ENCODE results near the gene MAST2. TPM values are rescaled to one million over a fixed set of nuclear protein-coding genes. Genes with fewer than 3 reads are reported as not detected.
"Not testable (repeated sequence)": the region's sequence is repeated elsewhere in the genome, so short reads cannot be mapped to it uniquely, and the experiment has no call there.

Gene MAST2
- total RNA-seq, 1 donor from 2014 or later = 18.7 TPM

DNA sequence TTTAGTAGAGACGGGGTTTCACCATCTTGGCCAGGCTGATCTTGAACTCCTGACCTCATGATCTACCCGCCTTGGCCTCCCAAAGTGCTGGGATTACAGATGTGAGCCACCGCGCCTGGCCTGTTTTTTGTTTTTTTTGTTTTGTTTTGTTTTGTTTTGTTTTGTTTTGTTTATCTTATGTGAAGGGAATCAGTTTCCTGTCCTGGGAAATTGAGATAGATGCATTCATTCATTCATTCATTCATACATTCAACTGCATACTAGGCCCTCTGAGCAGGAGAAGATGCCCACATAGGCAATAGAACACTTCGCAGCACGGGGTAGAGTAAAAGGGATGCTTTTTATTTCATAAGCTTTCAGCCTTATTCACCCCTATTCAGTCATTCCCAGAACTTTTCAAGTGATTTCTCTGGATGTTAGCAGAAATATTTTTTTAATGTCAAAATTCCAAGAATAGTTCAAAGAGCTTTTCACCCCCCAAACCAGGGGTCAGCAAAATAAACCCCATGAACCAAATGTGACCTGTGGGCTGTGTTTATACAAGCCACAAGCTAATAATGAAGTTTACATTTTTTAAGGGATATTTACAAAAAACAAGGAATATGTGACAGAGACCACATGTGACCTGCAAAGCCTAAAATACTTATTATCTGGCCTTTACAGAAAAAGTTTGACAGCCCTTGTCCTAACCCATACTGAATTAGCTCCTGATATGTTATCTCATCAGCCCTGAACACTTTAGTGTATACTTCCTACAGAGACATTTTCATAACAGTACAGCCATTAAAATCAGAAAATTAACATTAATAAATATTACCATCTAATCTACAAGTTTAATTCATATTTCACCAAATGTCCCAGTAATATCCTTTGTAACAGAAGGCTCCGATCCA is 127.1 kb downstream of the MAST2 start:
- no peak for DNase-seq (ENCODE audit: low read depth, low spot score)

DNA sequence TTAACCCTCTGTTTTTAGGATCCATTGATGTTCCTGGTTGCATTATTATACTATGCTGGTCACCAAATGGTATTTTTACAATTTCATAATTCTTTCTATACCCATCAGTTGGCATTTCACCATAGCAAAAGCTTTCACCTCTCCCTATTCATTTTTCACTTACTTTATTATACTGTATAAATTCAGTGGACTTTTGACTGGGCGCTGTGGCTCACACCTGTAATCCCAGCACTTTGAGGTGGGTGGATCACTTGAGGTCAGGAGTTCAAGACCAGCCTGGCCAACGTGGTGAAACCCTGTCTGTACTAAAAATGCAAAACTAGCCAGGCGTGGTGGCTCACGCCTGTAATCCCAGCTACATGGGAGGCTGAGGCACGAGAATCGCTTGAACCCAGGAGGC is 128.8 kb downstream of the MAST2 start:
- DNase-seq (ENCODE audit: low read depth, low spot score) = not testable (repeated sequence)

DNA sequence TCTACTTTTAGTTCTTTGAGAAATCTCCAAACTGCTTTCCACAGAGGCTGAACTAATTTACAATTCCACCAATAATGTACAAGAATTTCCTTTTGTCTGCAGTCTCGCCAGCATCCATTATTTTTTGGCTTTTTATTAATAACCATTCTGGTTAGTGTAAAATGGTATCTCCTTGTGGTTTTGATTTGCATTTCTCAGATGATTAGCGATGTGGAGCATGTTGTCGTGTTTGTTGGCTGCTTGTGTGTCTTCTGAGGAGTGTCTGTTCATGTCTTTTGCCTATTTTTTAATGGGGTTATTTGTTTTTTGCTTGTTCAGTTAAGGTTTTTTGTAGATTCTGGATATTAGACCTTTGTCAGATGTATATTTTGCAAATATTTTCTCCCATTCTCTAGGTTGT is 131.5 kb downstream of the MAST2 start:
- DNase-seq (ENCODE audit: low read depth, low spot score) = no peak

DNA sequence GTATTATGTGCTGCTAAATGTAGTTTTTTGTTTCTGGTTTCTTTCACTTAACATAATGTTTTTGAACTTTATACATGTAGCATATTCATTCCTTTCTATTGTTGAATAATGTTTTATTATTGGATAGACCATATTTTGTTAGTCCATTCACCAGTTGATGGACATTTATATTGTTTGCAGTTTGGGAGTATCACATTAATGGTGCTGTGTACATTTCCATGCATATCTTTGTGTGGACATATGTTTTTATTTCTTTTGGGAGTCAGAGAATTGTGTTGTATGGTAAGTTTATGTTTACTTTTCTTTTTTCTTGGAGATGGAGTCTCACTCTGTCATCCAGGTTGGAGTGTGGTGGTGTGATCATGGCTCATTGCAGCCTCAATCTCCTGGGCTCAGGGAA is 134.6 kb downstream of the MAST2 start:
- no peak for DNase-seq (ENCODE audit: low read depth, low spot score)

DNA sequence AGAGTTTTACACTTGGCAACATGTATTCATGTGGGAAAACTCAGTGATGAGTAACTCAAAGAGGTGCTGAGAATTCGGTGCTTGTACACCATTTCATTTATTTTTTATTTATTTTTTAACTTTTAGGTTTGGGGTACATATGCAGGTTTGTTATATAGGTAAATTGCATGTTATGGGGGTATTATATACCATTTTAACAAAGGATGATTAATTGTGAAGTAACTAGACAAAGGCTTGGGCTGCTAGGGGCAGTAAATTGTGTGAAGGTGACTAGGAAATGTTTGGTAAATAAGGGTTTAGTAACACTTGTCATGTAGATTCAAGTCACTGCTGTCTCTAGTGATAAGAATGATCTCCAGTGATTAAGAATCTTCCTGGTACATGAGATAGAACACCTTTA is 139.0 kb downstream of the MAST2 start:
- no peak for DNase-seq (ENCODE audit: low read depth, low spot score)

DNA sequence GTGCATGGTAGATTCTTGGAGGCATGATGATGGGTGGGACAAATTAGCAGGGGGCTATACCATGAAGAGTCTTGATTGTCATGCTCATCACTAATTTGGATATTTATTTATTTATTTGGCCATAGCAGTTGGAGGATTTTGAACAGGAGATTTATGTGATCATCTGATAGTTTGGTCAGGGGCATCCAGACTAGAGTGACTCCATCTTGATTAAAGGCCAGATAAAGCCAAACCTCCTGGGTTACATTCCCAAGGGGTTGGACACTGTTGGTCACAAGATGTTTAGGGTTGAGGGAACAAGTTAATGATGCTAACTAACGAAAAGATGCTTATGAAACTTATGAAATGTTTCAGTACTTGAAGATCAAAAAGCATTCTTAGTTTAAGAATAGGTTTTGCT is 139.8 kb downstream of the MAST2 start:
- no peak for DNase-seq (ENCODE audit: low read depth, low spot score)

DNA sequence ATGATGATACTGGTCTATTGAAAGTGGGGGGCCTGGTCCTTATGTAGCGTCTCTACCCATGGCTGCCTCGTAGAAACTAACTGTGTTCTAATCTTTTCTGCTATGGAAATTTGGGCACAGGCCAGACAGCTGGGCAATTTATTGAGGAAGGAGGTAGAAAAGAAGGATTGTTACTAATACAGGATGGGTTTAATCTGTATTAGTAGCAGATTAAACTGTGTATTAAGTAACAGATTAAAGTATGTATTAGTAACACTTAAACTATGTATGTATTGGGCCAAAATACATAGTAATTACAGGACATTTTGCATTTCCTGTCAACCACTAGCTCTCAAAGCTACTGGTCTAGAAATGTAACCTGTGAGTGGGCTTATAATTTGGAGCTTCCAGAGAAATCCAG is 142.0 kb downstream of the MAST2 start:
- no peak for DNase-seq (ENCODE audit: low read depth, low spot score)

DNA sequence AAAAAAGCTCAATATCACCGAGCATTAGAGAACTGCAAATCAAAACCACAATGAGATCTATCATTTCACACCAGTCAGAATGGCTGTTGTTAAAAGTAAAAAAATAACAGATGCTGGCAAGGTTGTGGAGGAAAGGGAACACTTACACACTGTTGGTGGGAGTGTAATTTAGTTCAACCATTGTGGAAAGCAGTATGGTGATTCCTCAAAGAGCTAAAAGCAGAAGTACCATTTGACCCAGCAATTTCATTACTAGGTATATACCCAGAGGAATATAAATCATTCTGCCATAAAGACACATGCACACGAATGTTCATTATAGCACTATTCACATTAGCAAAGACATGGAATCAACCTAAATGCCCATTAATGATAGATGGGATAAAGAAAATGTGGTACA is 146.1 kb downstream of the MAST2 start:
- not testable (repeated sequence) for DNase-seq (ENCODE audit: low read depth, low spot score)

DNA sequence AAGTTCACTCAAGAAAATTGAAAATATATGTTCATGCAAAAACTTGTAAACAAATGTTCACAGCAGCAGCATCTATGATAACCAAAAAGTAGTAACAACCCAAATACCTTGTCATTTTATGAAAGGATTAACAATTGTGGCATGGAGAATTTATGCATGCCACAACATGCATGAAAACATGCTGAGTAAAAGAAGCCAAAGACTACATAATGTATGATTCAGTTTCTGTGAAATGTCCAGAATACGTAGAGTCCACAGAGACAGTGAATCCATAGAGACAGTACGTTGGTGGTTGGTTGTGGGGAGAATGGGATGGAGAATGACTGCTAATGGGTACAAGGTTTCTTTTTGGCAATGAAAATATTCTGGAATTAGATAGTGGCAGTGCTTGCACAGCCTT is 148.7 kb downstream of the MAST2 start:
- DNase-seq (ENCODE audit: low read depth, low spot score) = no peak

DNA sequence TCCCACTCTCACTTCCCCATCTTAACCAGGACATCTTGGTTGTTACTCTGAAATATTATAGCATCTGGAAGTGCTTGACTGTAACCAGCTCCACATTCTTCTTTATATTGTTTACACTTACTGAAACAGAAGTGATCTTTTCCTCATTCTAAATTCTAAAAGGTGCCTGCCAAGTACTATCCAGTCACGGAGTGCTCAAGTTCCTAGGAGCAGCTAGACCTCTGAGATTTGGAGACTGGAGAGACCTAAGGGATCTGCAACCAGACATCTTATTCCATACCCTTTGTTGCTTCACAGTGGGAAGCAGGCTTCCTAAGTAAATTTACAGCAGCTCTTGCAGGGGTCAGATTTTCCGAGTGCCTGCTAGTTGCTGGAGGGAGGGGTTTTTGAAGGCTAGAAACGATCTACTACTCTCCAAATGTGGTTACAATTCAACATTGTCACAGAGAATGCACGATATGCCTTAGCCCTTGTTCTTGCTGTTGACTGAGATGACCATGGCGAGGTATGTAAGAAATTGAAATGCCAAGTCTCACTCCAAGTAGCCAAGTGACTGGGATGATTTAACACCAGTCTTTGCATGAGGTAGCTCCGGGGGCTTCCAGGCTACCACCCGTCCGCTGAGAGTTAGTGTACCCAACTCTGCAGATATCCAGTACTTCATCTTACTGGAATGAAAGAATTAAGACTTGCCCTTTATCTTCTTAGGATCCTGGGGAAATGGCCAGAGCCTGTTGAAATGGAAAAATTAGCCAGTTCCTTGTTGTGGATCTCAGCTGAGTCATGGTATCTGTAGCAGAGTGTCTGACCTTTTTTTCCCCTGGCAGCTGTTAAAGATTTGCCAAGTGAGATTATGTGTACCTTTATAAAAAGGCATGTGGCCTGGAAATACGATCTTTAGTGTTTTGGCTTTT is 150.8 kb downstream of the MAST2 start:
- peak; percentile 29 for DNase-seq (ENCODE audit: low read depth, low spot score)

DNA sequence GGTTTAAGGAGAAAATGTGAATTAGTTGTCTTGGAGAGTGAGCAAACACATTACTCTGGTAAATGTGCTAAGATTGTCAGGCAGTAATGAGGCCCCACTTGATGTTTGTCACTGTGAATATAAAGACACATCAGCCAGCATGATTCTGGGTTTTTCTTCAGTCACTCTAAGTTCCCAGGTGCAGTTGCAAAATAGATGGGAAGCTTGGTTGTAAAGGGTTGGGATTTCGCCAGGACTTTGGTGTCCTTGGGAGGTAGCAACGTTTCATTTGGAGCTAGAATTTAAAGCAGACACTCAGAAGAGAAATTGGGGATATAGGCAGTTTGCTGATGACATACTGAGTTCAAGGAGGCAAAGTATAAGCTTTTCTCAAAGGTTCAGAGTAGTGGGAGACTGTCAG is 154.3 kb downstream of the MAST2 start:
- no peak for DNase-seq (ENCODE audit: low read depth, low spot score)

DNA sequence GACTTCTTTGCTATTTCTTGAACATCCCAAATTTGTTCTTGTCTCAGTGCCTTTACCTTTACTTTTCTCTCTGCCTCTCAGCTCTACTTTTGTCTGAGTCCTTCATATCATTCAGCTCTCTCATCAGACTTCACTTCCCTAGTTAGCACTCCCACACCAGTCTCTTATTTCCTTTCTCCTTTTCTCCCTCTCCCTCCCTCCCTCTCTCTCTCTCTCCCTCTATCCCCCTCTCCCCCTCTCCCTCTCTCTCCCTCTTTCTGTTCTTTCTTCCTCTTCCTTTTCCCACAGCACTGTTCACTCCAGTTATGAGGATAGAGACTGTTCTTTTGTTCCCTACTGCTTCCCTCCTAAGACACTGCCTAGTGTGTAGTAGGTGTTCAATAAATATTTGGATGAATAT is 154.9 kb downstream of the MAST2 start:
- DNase-seq (ENCODE audit: low read depth, low spot score) = no peak

DNA sequence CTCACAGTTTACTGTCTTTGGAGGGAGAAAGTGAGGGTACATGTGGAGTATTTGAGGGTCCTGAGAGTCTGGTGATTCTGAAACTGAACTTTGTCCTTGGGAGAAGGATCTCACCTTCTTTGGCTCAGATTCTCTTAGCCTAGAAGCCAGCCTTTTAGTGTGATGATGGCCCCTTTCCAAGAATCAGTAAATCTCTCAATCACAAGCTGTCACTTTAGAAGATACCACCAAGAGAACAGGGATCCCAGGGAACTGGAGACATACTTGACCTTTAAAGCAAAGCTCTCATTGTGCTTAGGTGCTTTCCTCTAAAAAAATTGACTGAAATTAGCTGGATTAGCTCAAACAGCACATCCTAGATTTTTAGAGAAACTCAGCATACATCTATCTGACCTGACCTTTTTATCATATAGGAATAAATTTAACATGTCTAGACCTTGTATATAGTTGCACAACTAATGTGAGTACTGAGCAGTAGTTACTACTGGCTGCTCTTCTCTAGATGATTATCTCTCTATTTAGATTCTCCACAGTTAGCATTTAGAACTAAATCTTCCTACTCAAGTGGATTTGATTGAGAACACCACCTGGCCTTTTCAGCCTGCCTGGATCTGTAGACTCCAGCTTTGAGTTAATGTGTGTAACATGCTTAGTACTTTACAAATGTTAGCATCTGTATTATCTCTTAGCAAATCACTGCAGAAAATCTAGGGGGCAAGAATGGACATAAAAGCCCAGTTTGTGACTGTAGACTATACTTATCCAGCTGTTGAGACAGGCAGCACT is 157.7 kb downstream of the MAST2 start:
- no peak for DNase-seq (ENCODE audit: low read depth, low spot score)

DNA sequence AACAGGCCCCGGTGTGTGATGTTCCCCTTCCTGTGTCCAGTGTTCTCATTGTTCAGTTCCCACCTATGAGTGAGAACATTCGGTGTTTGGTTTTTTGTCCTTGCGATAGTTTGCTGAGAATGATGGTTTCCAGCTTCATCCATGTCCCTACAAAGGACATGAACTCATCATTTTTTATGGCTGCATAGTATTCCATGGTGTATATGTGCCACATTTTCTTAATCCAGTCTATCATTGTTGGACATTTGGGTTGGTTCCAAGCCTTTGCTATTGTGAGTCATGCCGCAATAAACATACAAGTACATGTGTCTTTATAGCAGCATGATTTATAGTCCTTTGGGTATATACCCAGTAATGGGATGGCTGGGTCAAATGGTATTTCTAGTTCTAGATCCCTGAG is 158.5 kb downstream of the MAST2 start:
- DNase-seq (ENCODE audit: low read depth, low spot score) = not testable (repeated sequence)

DNA sequence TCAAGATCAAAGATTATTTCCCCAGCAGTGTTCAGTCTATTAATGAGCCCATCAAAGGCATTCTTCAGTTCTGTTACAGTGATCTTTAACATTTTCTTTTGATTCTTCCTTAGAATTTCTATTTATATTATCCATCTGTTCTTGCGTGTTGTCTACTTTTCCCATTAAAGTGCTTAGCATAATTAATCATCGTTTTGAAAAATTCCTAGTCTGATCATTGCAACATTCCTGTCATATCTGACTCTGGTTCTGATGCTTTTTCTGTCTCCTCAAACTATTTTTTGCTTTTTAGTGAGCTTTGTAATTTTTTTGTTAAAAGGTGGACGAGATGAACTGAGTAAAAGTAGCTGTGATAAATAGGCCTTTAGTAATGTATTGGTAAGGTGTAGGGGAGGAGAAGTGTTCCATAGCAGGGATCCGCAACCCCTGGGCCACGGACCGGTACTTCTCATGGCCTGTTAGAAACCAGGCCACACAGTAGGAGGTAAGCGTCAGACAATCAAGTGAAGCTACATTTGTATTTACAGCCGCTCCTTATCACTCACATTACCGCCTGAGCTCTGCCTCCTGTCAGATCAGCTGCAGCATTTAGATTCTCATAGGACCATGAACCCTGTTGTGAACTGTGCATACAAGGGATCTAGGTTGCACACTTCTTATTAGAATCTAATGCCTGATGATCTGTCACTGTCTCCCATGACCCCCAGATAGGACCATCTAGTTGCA is 165.7 kb downstream of the MAST2 start:
- no peak for DNase-seq (ENCODE audit: low read depth, low spot score)

DNA sequence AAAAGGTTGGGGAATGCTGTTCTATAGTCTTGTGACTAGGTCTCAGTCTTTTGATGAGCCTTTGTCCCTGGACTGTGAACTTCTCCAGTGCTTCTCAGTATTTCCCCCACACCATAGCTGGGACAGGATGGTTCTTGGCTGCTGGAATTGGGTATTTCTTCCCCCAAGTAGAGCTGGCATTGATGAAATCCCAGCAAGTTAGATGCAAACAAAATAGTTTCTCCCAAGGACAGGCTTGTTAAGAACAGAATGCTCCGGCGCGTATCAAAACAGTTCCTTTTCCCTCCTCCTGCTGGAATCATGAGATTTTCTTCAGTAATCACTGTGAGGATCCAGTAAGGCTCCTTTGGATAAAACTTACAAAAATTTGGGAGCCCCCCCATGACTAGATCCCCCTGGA is 166.5 kb downstream of the MAST2 start:
- no peak for DNase-seq (ENCODE audit: low read depth, low spot score)

DNA sequence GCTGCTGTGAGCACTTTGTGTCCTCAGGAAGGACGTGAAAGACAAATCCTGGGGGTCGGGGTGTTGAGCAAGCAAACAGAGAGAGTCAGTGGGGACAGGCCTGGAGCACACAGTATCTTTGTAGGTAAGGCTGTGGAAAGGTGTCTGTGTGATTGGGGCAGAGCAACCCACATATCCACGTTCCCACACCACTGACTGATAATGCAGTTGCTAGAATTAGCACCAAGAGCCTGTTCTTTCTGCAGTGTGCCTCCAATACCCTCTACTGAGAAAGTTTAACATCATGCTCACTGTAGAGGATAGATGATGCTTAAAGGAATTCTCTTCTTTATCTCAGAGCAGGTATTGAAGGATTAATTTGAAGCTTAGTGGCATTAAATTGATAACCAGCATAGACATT is 167.9 kb downstream of the MAST2 start:
- DNase-seq (ENCODE audit: low read depth, low spot score) = no peak

DNA sequence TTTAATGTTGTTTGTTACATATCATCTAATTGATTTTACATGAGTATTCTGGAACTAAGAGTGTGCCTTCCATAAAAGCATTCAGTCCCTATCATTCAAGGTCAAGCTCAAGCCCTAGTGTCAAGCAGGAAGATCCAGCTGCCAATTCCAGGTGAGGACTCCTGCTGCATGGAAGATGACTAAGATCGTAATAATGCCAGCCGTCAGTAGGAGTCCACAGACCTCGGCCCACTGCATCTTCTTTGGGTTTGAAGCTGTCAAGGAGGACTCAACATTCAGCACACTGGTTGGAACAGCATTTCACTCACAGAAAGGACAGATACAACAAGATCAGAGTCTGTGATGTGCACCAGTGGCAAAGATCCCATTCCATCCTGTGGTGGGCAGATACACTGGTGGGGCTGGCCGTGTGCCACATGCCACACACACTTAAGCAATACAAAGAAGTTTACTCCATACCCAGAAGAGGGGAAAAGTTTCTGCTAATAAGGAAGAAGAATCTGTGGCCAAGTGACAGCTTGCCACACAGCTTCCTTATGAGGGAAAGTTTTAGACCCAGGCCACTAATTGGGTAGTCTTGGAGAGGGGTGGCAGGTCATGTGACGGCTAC is 168.6 kb downstream of the MAST2 start:
- DNase-seq (ENCODE audit: low read depth, low spot score) = no peak

DNA sequence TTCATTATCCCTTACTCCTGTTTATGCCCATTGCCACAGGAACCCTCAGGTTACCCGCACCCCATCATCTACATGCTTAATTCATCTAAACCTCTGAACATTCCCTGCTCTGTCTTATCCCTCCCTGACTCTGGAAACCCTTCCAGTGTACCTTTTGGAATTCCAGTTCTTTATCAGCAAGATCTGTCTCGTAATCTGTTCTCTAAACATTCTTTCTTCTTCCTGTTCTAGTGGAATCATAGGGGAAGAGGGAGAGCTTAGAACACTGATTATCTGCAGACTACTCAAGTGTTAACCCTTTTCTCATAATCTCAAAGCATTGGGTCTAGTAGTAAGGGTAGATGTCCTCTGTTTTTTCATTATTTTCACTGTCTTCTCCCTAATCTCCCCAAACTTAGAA is 169.2 kb downstream of the MAST2 start:
- DNase-seq (ENCODE audit: low read depth, low spot score) = no peak

DNA sequence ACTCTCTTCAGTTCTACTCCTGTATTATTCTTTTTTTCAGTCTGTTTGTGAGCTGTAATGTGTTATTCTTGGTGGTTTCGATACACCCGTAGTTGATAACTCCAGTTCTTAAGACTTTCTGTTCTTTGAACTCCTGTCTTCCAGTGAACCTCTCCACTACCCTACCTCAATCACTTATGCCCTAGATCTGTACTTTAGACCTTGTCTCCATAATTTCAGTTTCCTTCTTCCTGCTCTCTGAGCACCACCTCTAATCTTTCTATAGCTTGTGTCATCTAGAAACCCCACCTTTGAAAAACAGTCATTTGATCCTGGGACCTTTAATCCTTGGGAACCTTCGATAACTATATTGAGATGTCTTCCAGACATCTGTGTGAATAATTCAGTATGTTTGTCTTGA is 169.7 kb downstream of the MAST2 start:
- DNase-seq (ENCODE audit: low read depth, low spot score) = no peak

Measured in pulmonary artery endothelial cell (primary cell).